Activated naive CD8-positive, alpha-beta T cell treated with anti-CD3 and anti-CD28 coated beads, Interleukin-2, amount 10 ng/mL, durations not matched to agents 7 days and 5 days (primary cell): Measurements from ENCODE around the gene CHST11. TPM values are rescaled to one million over a fixed set of nuclear protein-coding genes. Genes with fewer than 3 reads are reported as not detected.

Experiments used
- ATAC-seq: fragments of 150-1000 bp; cut with Tn5 transposase; one replicate; pipeline ENCODE4 v1.10.0; 2021; ENCODE audit warnings: low read depth, moderate library complexity
- POLR2A ChIA-PET: fragments of 350-600 bp; sonication (Branson Sonifier 250); formaldehyde crosslinking; loops from one replicate; lab custom pipeline; 2021; ENCODE audit warnings: antibody characterized with exemption; lab: Charles Lee
- DNase-seq: peaks from one replicate; pipeline ENCODE4 v3.0.0; 2021
- H3K27ac Mint-ChIP-seq: one replicate; pipeline ENCODE4 v1.8.0; 2022; ENCODE audit warnings: mild to moderate bottlenecking, mixed read lengths
- H3K27me3 Mint-ChIP-seq: one replicate; pipeline ENCODE4 v1.8.0; 2022; ENCODE audit warnings: mild to moderate bottlenecking, moderate library complexity, mixed read lengths
- H3K36me3 Mint-ChIP-seq: one replicate; pipeline ENCODE4 v1.8.0; 2021; ENCODE audit warnings: mild to moderate bottlenecking, mixed read lengths
- H3K4me1 Mint-ChIP-seq: one replicate; pipeline ENCODE4 v1.8.0; 2021; ENCODE audit warnings: mixed read lengths
- H3K4me3 Mint-ChIP-seq: one replicate; pipeline ENCODE4 v1.8.0; 2022; ENCODE audit warnings: mild to moderate bottlenecking, moderate library complexity, mixed read lengths
- H3K9me3 Mint-ChIP-seq: one replicate; pipeline ENCODE4 v1.8.0; 2021; ENCODE audit warnings: mixed read lengths
- total RNA-seq, 2 experiments: library from RNA; stranded (reverse); gene quantifications; one replicate each; pipeline ENCODE4 v1.2.3, GENCODE V29; 2021

The CHST11 gene
- total RNA-seq, 2 experiments from 2014 or later: 64.9 to 72.9 TPM

- no peak for ATAC-seq
- H3K9me3 Mint-ChIP-seq: peaks cover 7% of the 10 kb centered on the region
- peak overlapping the region; percentile 11 for H3K27ac Mint-ChIP-seq
- peaks cover 83% of the 10 kb centered on the region for H3K4me1 Mint-ChIP-seq
- H3K4me3 Mint-ChIP-seq: no peak overlapping the region
- no peaks in the 10 kb centered on the region for H3K27me3 Mint-ChIP-seq
- no peak for DNase-seq
- POLR2A ChIA-PET: interaction anchor here (1.0 to 3.9 kb wide), 5 partner anchors 10 to 219 kb away, joined by 3 to 23 read pairs (median 8); no protein-coding TSS in a partner anchor
- H3K36me3 Mint-ChIP-seq: peaks cover 47% of the 10 kb centered on the region
Observed at GRCh38 chr12:104468371-104468770, 11.6 kb downstream of the CHST11 start.

GRCh38 chr12:104469066-104469465, 12.3 kb downstream of the CHST11 start:
- POLR2A ChIA-PET: interaction anchor here (1.2 to 3.9 kb wide), 3 partner anchors 9 to 41 kb away, joined by 3 to 23 read pairs (median 5); no protein-coding TSS in a partner anchor
- peak overlapping the region; percentile 76 for H3K27ac Mint-ChIP-seq
- peaks cover 7% of the 10 kb centered on the region for H3K9me3 Mint-ChIP-seq
- peaks cover 83% of the 10 kb centered on the region for H3K4me1 Mint-ChIP-seq
- peak overlapping the region; percentile 34 for H3K4me3 Mint-ChIP-seq
- H3K36me3 Mint-ChIP-seq: peaks cover 43% of the 10 kb centered on the region
- no peak for ATAC-seq
- no peak for DNase-seq
- no peaks in the 10 kb centered on the region for H3K27me3 Mint-ChIP-seq

- H3K4me1 Mint-ChIP-seq: peaks cover 86% of the 10 kb centered on the region
- H3K36me3 Mint-ChIP-seq: peaks cover 41% of the 10 kb centered on the region
- DNase-seq: no peak
- peaks cover 7% of the 10 kb centered on the region for H3K9me3 Mint-ChIP-seq
- peak overlapping the region; percentile 18 for H3K4me3 Mint-ChIP-seq
- POLR2A ChIA-PET: interaction anchor here (0.6 to 1.3 kb wide), 3 partner anchors 9 to 30 kb away, joined by 3 to 5 read pairs (median 5); no protein-coding TSS in a partner anchor
- no peak for ATAC-seq
- peak overlapping the region; percentile 76 for H3K27ac Mint-ChIP-seq
- H3K27me3 Mint-ChIP-seq: no peaks in the 10 kb centered on the region
Observed at GRCh38 chr12:104469523-104469922, 12.8 kb downstream of the CHST11 start.

- POLR2A ChIA-PET: interaction anchor here (1.1 kb wide), 1 partner anchor 8 kb away, joined by 5 read pairs; no protein-coding TSS in a partner anchor
- Mint-ChIP-seq H3K4me1 (peaks cover 83% of the 10 kb centered on the region), H3K36me3 (peaks cover 37% of the 10 kb centered on the region), H3K27me3 (no peaks in the 10 kb centered on the region), H3K4me3 (no peak overlapping the region), H3K9me3 (peaks cover 7% of the 10 kb centered on the region), H3K27ac (peak overlapping the region; percentile 48)
- DNase-seq (no peak), ATAC-seq (no peak)
Observed at GRCh38 chr12:104470521-104470920, 13.8 kb downstream of the CHST11 start.

GRCh38 chr12:104471336-104471735, 14.6 kb downstream of the CHST11 start:
- H3K4me3 Mint-ChIP-seq: no peak overlapping the region
- POLR2A ChIA-PET: no interaction called here
- peak overlapping the region; percentile 48 for H3K27ac Mint-ChIP-seq
- DNase-seq: no peak
- no peak for ATAC-seq
- peaks cover 37% of the 10 kb centered on the region for H3K36me3 Mint-ChIP-seq
- H3K9me3 Mint-ChIP-seq: peaks cover 7% of the 10 kb centered on the region
- no peaks in the 10 kb centered on the region for H3K27me3 Mint-ChIP-seq
- peaks cover 80% of the 10 kb centered on the region for H3K4me1 Mint-ChIP-seq

- Mint-ChIP-seq H3K27ac (peak overlapping the region; percentile 79), H3K9me3 (peaks cover 7% of the 10 kb centered on the region), H3K4me3 (peak overlapping the region; percentile 69), H3K36me3 (peaks cover 34% of the 10 kb centered on the region), H3K4me1 (peaks cover 78% of the 10 kb centered on the region), H3K27me3 (no peaks in the 10 kb centered on the region)
- no peak for DNase-seq
- POLR2A ChIA-PET: interaction anchor here (1.0 to 2.6 kb wide), 6 partner anchors 9 to 215 kb away, joined by 3 to 21 read pairs (median 4); partner anchors contain the start of gene CHST11
- no peak for ATAC-seq
Observed at GRCh38 chr12:104472748-104473147, 16.0 kb downstream of the CHST11 start.

- POLR2A ChIA-PET: interaction anchor here (1.0 to 2.6 kb wide), 8 partner anchors 9 to 214 kb away, joined by 3 to 21 read pairs (median 4); partner anchors contain the start of gene CHST11
- H3K4me1 Mint-ChIP-seq: peaks cover 77% of the 10 kb centered on the region
- ATAC-seq (peak; percentile 52), DNase-seq (peak; percentile 53)
- H3K27me3 Mint-ChIP-seq: no peaks in the 10 kb centered on the region
- peaks cover 31% of the 10 kb centered on the region for H3K36me3 Mint-ChIP-seq
- H3K27ac Mint-ChIP-seq: peak overlapping the region; percentile 79
- H3K9me3 Mint-ChIP-seq: peaks cover 7% of the 10 kb centered on the region
- peak overlapping the region; percentile 69 for H3K4me3 Mint-ChIP-seq
Observed at GRCh38 chr12:104473374-104473983, 16.7 kb downstream of the CHST11 start.

GRCh38 chr12:104475271-104475670, 18.5 kb downstream of the CHST11 start:
- Mint-ChIP-seq H3K4me1 (peaks cover 78% of the 10 kb centered on the region), H3K9me3 (peaks cover 4% of the 10 kb centered on the region), H3K27me3 (no peaks in the 10 kb centered on the region), H3K36me3 (peaks cover 28% of the 10 kb centered on the region), H3K27ac (no peak overlapping the region), H3K4me3 (no peak overlapping the region)
- POLR2A ChIA-PET: no interaction called here
- ATAC-seq: no peak
- DNase-seq: no peak

GRCh38 chr12:104477510-104478390, 21.0 kb downstream of the CHST11 start:
- H3K27me3 Mint-ChIP-seq: no peaks in the 10 kb centered on the region
- ATAC-seq: peak; percentile 34
- POLR2A ChIA-PET: interaction anchor here (0.6 to 3.2 kb wide), 13 partner anchors 8 to 93 kb away, joined by 3 to 63 read pairs (median 5); partner anchors contain the start of gene CHST11
- H3K27ac Mint-ChIP-seq: peak overlapping the region; percentile 96
- H3K36me3 Mint-ChIP-seq: peaks cover 31% of the 10 kb centered on the region
- DNase-seq: no peak
- H3K4me1 Mint-ChIP-seq: peaks cover 75% of the 10 kb centered on the region
- no peaks in the 10 kb centered on the region for H3K9me3 Mint-ChIP-seq
- peak overlapping the region; percentile 94 for H3K4me3 Mint-ChIP-seq

- no peaks in the 10 kb centered on the region for H3K27me3 Mint-ChIP-seq
Observed at GRCh38 chr12:104478396-104479122, 21.8 kb downstream of the CHST11 start.

GRCh38 chr12:104479123-104479662, 22.4 kb downstream of the CHST11 start:
- Mint-ChIP-seq H3K4me1 (peaks cover 73% of the 10 kb centered on the region), H3K27me3 (no peaks in the 10 kb centered on the region), H3K36me3 (peaks cover 43% of the 10 kb centered on the region), H3K4me3 (peak overlapping the region; percentile 94), H3K9me3 (no peaks in the 10 kb centered on the region), H3K27ac (peak overlapping the region; percentile 96)
- no peak for DNase-seq
- ATAC-seq: no peak
- POLR2A ChIA-PET: interaction anchor here (1.1 to 3.2 kb wide), 8 partner anchors 9 to 91 kb away, joined by 3 to 63 read pairs (median 6); partner anchors contain the start of gene CHST11

More at GRCh38 chr12:104478396-104479122, 21.8 kb downstream of the CHST11 start:
- H3K36me3 Mint-ChIP-seq: peaks cover 38% of the 10 kb centered on the region
- H3K4me3 Mint-ChIP-seq: peak overlapping the region; percentile 94
- peak; percentile 78 for ATAC-seq
- DNase-seq: peak; percentile 43
- peak overlapping the region; percentile 96 for H3K27ac Mint-ChIP-seq
- POLR2A ChIA-PET: interaction anchor here (0.6 to 3.2 kb wide), 13 partner anchors 9 to 92 kb away, joined by 3 to 63 read pairs (median 5); partner anchors contain the start of gene CHST11
- H3K4me1 Mint-ChIP-seq: peaks cover 73% of the 10 kb centered on the region
- no peaks in the 10 kb centered on the region for H3K9me3 Mint-ChIP-seq

- POLR2A ChIA-PET: interaction anchor here (0.9 to 1.5 kb wide), 3 partner anchors 12 to 89 kb away, joined by 3 to 4 read pairs (median 3); no protein-coding TSS in a partner anchor
- no peak for ATAC-seq
- Mint-ChIP-seq H3K36me3 (peaks cover 48% of the 10 kb centered on the region), H3K27me3 (no peaks in the 10 kb centered on the region), H3K9me3 (no peaks in the 10 kb centered on the region), H3K27ac (peak overlapping the region; percentile 55), H3K4me1 (peaks cover 75% of the 10 kb centered on the region), H3K4me3 (peak overlapping the region; percentile 36)
- no peak for DNase-seq
Observed at GRCh38 chr12:104480012-104480411, 23.3 kb downstream of the CHST11 start.
